GM19193 (cell line): ENCODE measurements around the gene HAND2.

Source experiments
- POLR2A ChIP-seq: IDR thresholded peaks from 4 replicates; pipeline ENCODE4 v1.6.1; 2011; ENCODE audit not compliant: insufficient read depth, insufficient read length; ENCODE audit errors: extremely low read depth

Gene HAND2

GRCh38 chr4:173526027-173526482, 4.0 kb downstream of the HAND2 start:
- no peak for TF ChIP-seq POLR2A

- no peak for TF ChIP-seq POLR2A
These were observed 4.7 kb downstream of the HAND2 start for GRCh38 chr4:173525118-173526011.

- no peak for TF ChIP-seq POLR2A
These were observed 5.6 kb downstream of the HAND2 start for GRCh38 chr4:173524218-173525117.

GRCh38 chr4:173522951-173523395, 7.1 kb downstream of the HAND2 start:
- no peak for TF ChIP-seq POLR2A

- no peak for TF ChIP-seq POLR2A
These were observed 7.7 kb downstream of the HAND2 start for GRCh38 chr4:173522160-173522950.

GRCh38 chr4:173521467-173522159, 8.4 kb downstream of the HAND2 start:
- no peak for TF ChIP-seq POLR2A

GRCh38 chr4:173520921-173521466, 9.0 kb downstream of the HAND2 start:
- TF ChIP-seq POLR2A, result no peak

GRCh38 chr4:173519111-173520101, 10.6 kb downstream of the HAND2 start:
- no peak for TF ChIP-seq POLR2A

GRCh38 chr4:173518425-173519102, 11.5 kb downstream of the HAND2 start:
- no peak for TF ChIP-seq POLR2A

GRCh38 chr4:173517781-173518424, 12.1 kb downstream of the HAND2 start:
- no peak for TF ChIP-seq POLR2A
